WTC11 (cell line): Measurements from ENCODE around the gene OSMR. TPM values are rescaled to one million over a fixed set of nuclear protein-coding genes. Genes with fewer than 3 reads are reported as not detected.

Experiments used
- ATAC-seq: fragments of 200-7000 bp; cut with Tn5 transposase; 2 replicates; pipeline ENCODE4 v1.10.0; 2021; ENCODE audit warnings: mild to moderate bottlenecking, moderate library complexity
- CTCF ChIA-PET: fragments of 300-600 bp; sonication (Branson Sonifier 250); formaldehyde crosslinking; loops from one replicate; lab custom pipeline; 2021; ENCODE audit warnings: antibody characterized with exemption; lab: Charles Lee
- POLR2A ChIA-PET: fragments of 350-600 bp; sonication (Branson Sonifier 250); formaldehyde crosslinking; loops from one replicate; lab custom pipeline; 2021; ENCODE audit warnings: antibody characterized with exemption; lab: Charles Lee
- DNase-seq: peaks from one replicate; pipeline ENCODE4 v3.0.0; 2021; ENCODE audit warnings: low spot score
- H3K27ac Mint-ChIP-seq: 2 replicates; pipeline ENCODE4 v1.8.0; 2021; ENCODE audit warnings: mixed read lengths
- H3K27me3 Mint-ChIP-seq: 2 replicates; pipeline ENCODE4 v1.8.0; 2021; ENCODE audit warnings: low read depth, mild to moderate bottlenecking, moderate library complexity, mixed read lengths
- H3K36me3 Mint-ChIP-seq: 2 replicates; pipeline ENCODE4 v1.8.0; 2021; ENCODE audit warnings: mixed read lengths
- H3K4me1 Mint-ChIP-seq: 2 replicates; pipeline ENCODE4 v1.8.0; 2022; ENCODE audit warnings: mixed read lengths
- H3K4me3 Mint-ChIP-seq: 2 replicates; pipeline ENCODE4 v1.8.0; 2021; ENCODE audit warnings: mild to moderate bottlenecking, moderate library complexity, mixed read lengths
- H3K9me3 Mint-ChIP-seq: 2 replicates; pipeline ENCODE4 v1.8.0; 2021; ENCODE audit warnings: mixed read lengths
- CBFB ChIP-seq: sonication (generic); formaldehyde crosslinking; IDR thresholded peaks from 2 replicates; pipeline ENCODE4 v1.8.1; 2022; ENCODE audit warnings: mild to moderate bottlenecking, low read depth, missing genetic modification reagents
- FOXK1 ChIP-seq: sonication (generic); formaldehyde crosslinking; IDR thresholded peaks from 2 replicates; pipeline ENCODE4 v1.8.0; 2022; ENCODE audit warnings: mild to moderate bottlenecking, moderate library complexity, missing genetic modification reagents
- GTF2I ChIP-seq: fragments of 250-450 bp; sonication (Bioruptor Pico); conservative IDR thresholded peaks from 2 replicates; pipeline ENCODE4 v1.4.0; 2021; ENCODE audit warnings: mild to moderate bottlenecking
- HMGXB4 ChIP-seq: sonication (generic); formaldehyde crosslinking; IDR thresholded peaks from 2 replicates; pipeline ENCODE4 v1.8.1; 2023; ENCODE audit warnings: mild to moderate bottlenecking, moderate library complexity, missing genetic modification reagents
- JUN ChIP-seq: sonication (generic); formaldehyde crosslinking; IDR thresholded peaks from 2 replicates; pipeline ENCODE4 v1.8.0; 2023; ENCODE audit warnings: mild to moderate bottlenecking, missing genetic modification reagents
- MXD4 ChIP-seq: fragments of 250-450 bp; sonication (Bioruptor Pico); IDR thresholded peaks from 2 replicates; pipeline ENCODE4 v1.8.0; 2021; ENCODE audit warnings: mild to moderate bottlenecking, moderate library complexity, borderline replicate concordance
- NFATC4 ChIP-seq: fragments of 250-450 bp; sonication (Bioruptor Pico); IDR thresholded peaks from 2 replicates; pipeline ENCODE4 v1.9.0; 2021; ENCODE audit warnings: mild to moderate bottlenecking
- NFE2L1 ChIP-seq: sonication (generic); formaldehyde crosslinking; IDR thresholded peaks from 2 replicates; pipeline ENCODE4 v1.8.1; 2023; ENCODE audit warnings: missing genetic modification reagents
- NR1H2 ChIP-seq: sonication (generic); formaldehyde crosslinking; IDR thresholded peaks from 2 replicates; pipeline ENCODE4 v1.9.0; 2021; ENCODE audit warnings: mild to moderate bottlenecking, moderate library complexity, missing genetic modification reagents
- NR2C2 ChIP-seq: sonication (generic); formaldehyde crosslinking; IDR thresholded peaks from 2 replicates; pipeline ENCODE4 v1.8.0; 2022; ENCODE audit warnings: mild to moderate bottlenecking, missing genetic modification reagents
- PRRX2 ChIP-seq: fragments of 250-450 bp; sonication (Bioruptor Pico); IDR thresholded peaks from 2 replicates; pipeline ENCODE4 v1.8.0; 2021; ENCODE audit warnings: mild to moderate bottlenecking
- SOX15 ChIP-seq: fragments of 250-450 bp; sonication (Bioruptor Pico); IDR thresholded peaks from 2 replicates; pipeline ENCODE4 v1.9.0; 2021; ENCODE audit warnings: mild to moderate bottlenecking
- STAT6 ChIP-seq: sonication (generic); formaldehyde crosslinking; conservative IDR thresholded peaks from 2 replicates; pipeline ENCODE4 v1.8.1; 2023; ENCODE audit warnings: mild to moderate bottlenecking, low read depth, missing genetic modification reagents, moderate library complexity
- TEAD1 ChIP-seq: sonication (generic); formaldehyde crosslinking; IDR thresholded peaks from 2 replicates; pipeline ENCODE4 v1.8.0; 2022; ENCODE audit warnings: mild to moderate bottlenecking, missing genetic modification reagents
- ZBTB43 ChIP-seq: sonication (generic); formaldehyde crosslinking; IDR thresholded peaks from 2 replicates; pipeline ENCODE4 v1.8.1; 2023; ENCODE audit warnings: mild to moderate bottlenecking, missing genetic modification reagents
- ZNF121 ChIP-seq: sonication (generic); formaldehyde crosslinking; IDR thresholded peaks from 2 replicates; pipeline ENCODE4 v1.8.0; 2023; ENCODE audit warnings: missing genetic modification reagents
- ZNF263 ChIP-seq: sonication (generic); formaldehyde crosslinking; IDR thresholded peaks from 2 replicates; pipeline ENCODE4 v1.8.1; 2022; ENCODE audit warnings: low read depth, mild to moderate bottlenecking, moderate library complexity, missing genetic modification reagents
- total RNA-seq: library from RNA; stranded (reverse); gene quantifications from 3 replicates; pipeline ENCODE4 v1.2.3, GENCODE V29; 2021
- TF ChIP-seq, protein P1 (sequence below): fragments of 250-450 bp; sonication (Bioruptor Pico); IDR thresholded peaks from 2 replicates; pipeline ENCODE4 v2.1.2; 2022; ENCODE audit warnings: mild to moderate bottlenecking, moderate library complexity
- TF ChIP-seq, protein P2 (sequence below): sonication (generic); formaldehyde crosslinking; IDR thresholded peaks from 2 replicates; pipeline ENCODE4 v1.8.1; 2023; ENCODE audit warnings: mild to moderate bottlenecking, missing genetic modification reagents, moderate library complexity
- TF ChIP-seq, protein P3 (sequence below): sonication (generic); formaldehyde crosslinking; IDR thresholded peaks from 2 replicates; pipeline ENCODE4 v1.8.1; 2022; ENCODE audit warnings: mild to moderate bottlenecking, missing genetic modification reagents, moderate library complexity, borderline replicate concordance
- TF ChIP-seq, protein P4 (sequence below): sonication (generic); formaldehyde crosslinking; IDR thresholded peaks from 2 replicates; pipeline ENCODE4 v1.8.0; 2022; ENCODE audit warnings: mild to moderate bottlenecking, missing genetic modification reagents
- TF ChIP-seq, protein P5 (sequence below): sonication (generic); formaldehyde crosslinking; IDR thresholded peaks from 2 replicates; pipeline ENCODE4 v1.8.1; 2022; ENCODE audit warnings: low read depth, mild to moderate bottlenecking, moderate library complexity, missing genetic modification reagents, borderline replicate concordance

Gene OSMR
- total RNA-seq, 1 experiment from 2014 or later, result 2.3 TPM

DNA sequence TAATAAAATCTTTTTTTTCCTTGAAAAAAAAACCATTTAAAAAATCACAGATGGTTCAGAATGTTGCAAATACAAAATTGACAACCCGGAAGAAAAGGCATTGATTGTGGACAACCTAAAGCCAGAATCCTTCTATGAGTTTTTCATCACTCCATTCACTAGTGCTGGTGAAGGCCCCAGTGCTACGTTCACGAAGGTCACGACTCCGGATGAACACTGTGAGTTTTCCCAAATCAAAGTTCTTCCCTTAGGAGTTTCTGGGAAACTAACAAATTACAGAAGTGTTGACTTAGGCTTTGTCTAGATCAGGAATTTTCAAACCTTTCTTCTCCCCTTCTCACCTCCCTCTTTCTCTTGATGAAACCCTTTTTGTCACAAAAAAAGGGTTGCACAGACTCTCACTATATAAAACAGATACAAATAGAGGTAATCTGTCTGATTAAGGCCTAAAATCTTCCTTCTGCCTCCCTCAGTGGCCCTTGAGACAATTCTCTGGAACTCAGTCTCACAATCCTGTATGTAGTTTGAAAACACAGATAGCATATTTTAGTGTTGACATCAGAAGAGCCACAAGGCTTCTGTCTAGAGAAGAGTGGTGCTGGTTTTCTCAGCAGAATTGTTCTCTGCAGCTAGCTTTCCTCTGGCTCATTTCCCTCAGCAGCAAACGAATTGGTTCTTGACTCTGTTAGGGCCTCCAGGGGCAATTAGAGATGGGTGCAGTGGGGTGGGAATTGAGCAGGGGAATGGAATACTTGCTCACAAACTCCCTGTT, 79.5 kb downstream of the OSMR start:
- POLR2A ChIA-PET, result no interaction called here
- no peak overlapping the region for H3K4me3 Mint-ChIP-seq
- DNase-seq, result no peak
- TF ChIP-seq TEAD1 (CRISPR knock-in tag) (no peak), MXD4 (CRISPR knock-in tag) (no peak), PRRX2 (no peak), ZNF263 (CRISPR knock-in tag) (no peak), NR1H2 (CRISPR knock-in tag) (no peak), NFE2L1 (CRISPR knock-in tag) (no peak), SOX15 (no peak), HMGXB4 (CRISPR knock-in tag) (no peak), NFATC4 (CRISPR knock-in tag) (no peak), GTF2I (no peak), FOXK1 (CRISPR knock-in tag) (no peak), CBFB (CRISPR knock-in tag) (no peak), NR2C2 (CRISPR knock-in tag) (no peak), ZBTB43 (CRISPR knock-in tag) (no peak), ZNF121 (CRISPR knock-in tag) (no peak)
- TF ChIP-seq, protein P1, sequence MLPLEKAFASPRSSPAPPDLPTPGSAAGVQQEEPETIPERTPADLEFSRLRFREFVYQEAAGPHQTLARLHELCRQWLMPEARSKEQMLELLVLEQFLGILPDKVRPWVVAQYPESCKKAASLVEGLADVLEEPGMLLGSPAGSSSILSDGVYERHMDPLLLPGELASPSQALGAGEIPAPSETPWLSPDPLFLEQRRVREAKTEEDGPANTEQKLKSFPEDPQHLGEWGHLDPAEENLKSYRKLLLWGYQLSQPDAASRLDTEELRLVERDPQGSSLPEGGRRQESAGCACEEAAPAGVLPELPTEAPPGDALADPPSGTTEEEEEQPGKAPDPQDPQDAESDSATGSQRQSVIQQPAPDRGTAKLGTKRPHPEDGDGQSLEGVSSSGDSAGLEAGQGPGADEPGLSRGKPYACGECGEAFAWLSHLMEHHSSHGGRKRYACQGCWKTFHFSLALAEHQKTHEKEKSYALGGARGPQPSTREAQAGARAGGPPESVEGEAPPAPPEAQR (CRISPR knock-in tag), result no peak
- TF ChIP-seq, protein P2, sequence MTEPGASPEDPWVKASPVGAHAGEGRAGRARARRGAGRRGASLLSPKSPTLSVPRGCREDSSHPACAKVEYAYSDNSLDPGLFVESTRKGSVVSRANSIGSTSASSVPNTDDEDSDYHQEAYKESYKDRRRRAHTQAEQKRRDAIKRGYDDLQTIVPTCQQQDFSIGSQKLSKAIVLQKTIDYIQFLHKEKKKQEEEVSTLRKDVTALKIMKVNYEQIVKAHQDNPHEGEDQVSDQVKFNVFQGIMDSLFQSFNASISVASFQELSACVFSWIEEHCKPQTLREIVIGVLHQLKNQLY (CRISPR knock-in tag), result no peak
- TF ChIP-seq, protein P3, sequence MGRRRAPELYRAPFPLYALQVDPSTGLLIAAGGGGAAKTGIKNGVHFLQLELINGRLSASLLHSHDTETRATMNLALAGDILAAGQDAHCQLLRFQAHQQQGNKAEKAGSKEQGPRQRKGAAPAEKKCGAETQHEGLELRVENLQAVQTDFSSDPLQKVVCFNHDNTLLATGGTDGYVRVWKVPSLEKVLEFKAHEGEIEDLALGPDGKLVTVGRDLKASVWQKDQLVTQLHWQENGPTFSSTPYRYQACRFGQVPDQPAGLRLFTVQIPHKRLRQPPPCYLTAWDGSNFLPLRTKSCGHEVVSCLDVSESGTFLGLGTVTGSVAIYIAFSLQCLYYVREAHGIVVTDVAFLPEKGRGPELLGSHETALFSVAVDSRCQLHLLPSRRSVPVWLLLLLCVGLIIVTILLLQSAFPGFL, result no peak
- TF ChIP-seq, all 79 proteins: peak for 0
- Mint-ChIP-seq H3K4me1 (peaks cover 13% of the 10 kb centered on the region), H3K9me3 (peaks cover 22% of the 10 kb centered on the region), H3K27me3 (no peaks in the 10 kb centered on the region), H3K36me3 (peaks cover 7% of the 10 kb centered on the region), H3K27ac (no peak overlapping the region)
- ATAC-seq, result no peak
- CTCF ChIA-PET, result interaction anchor here (1.5 kb wide), 1 partner anchor 484 kb away, joined by 5 read pairs; no protein-coding TSS in a partner anchor

GRCh38 chr5:38926121-38926520, 80.3 kb downstream of the OSMR start:
- ATAC-seq, result no peak
- CTCF ChIA-PET, result no interaction called here
- no peaks in the 10 kb centered on the region for H3K27me3 Mint-ChIP-seq
- peaks cover 20% of the 10 kb centered on the region for H3K4me1 Mint-ChIP-seq
- H3K4me3 Mint-ChIP-seq, result no peak overlapping the region
- POLR2A ChIA-PET, result no interaction called here
- peaks cover 7% of the 10 kb centered on the region for H3K36me3 Mint-ChIP-seq
- no peak for DNase-seq
- peaks cover 22% of the 10 kb centered on the region for H3K9me3 Mint-ChIP-seq
- H3K27ac Mint-ChIP-seq, result no peak overlapping the region
- TF ChIP-seq FOXK1 (CRISPR knock-in tag) (no peak), JUN (CRISPR knock-in tag) (no peak), STAT6 (no peak), NFE2L1 (CRISPR knock-in tag) (no peak)
- TF ChIP-seq, protein P2 (CRISPR knock-in tag), result no peak
- TF ChIP-seq, protein P4, sequence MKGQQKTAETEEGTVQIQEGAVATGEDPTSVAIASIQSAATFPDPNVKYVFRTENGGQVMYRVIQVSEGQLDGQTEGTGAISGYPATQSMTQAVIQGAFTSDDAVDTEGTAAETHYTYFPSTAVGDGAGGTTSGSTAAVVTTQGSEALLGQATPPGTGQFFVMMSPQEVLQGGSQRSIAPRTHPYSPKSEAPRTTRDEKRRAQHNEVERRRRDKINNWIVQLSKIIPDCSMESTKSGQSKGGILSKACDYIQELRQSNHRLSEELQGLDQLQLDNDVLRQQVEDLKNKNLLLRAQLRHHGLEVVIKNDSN (CRISPR knock-in tag), result no peak
- TF ChIP-seq, protein P5, sequence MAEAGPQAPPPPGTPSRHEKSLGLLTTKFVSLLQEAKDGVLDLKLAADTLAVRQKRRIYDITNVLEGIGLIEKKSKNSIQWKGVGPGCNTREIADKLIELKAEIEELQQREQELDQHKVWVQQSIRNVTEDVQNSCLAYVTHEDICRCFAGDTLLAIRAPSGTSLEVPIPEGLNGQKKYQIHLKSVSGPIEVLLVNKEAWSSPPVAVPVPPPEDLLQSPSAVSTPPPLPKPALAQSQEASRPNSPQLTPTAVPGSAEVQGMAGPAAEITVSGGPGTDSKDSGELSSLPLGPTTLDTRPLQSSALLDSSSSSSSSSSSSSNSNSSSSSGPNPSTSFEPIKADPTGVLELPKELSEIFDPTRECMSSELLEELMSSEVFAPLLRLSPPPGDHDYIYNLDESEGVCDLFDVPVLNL (CRISPR knock-in tag), result no peak
